RWPE2 (cell line): ENCODE results near the gene TAMALIN.
A peak's percentile ranks its signal among the peaks of the same experiment; 100 is the strongest.

Source experiments
- ATAC-seq: fragments of 200-7000 bp; cut with Tn5 transposase; 3 replicates; pipeline ENCODE4 v1.9.1; 2021; ENCODE audit warnings: low read depth
- DNase-seq: peaks from one replicate; pipeline ENCODE4 v3.0.0-alpha.2; 2020; ENCODE audit warnings: low spot score
- H3K27ac ChIP-seq: fragments of 450-650 bp; 2 replicates; pipeline ENCODE4 v1.5.1; 2017; ENCODE audit warnings: mild to moderate bottlenecking; ENCODE audit not compliant: poor library complexity, severe bottlenecking
- H3K27me3 ChIP-seq: fragments of 250-450 bp; sonication (Bioruptor Pico); 2 replicates; pipeline ENCODE4 v1.5.1; 2021; ENCODE audit warnings: mild to moderate bottlenecking, moderate library complexity; ENCODE audit not compliant: insufficient read depth, poor library complexity, severe bottlenecking
- H3K36me3 ChIP-seq: fragments of 250-450 bp; sonication (Bioruptor Pico); 2 replicates; pipeline ENCODE4 v1.5.1; 2020; ENCODE audit warnings: low read depth, mild to moderate bottlenecking, moderate library complexity
- H3K4me1 ChIP-seq: fragments of 250-450 bp; sonication (Bioruptor Pico); 2 replicates; pipeline ENCODE4 v1.5.1; 2021; ENCODE audit warnings: mild to moderate bottlenecking, moderate library complexity; ENCODE audit not compliant: insufficient read depth, poor library complexity, severe bottlenecking
- H3K4me3 ChIP-seq: fragments of 250-450 bp; sonication (Bioruptor Pico); 2 replicates; pipeline ENCODE4 v1.5.1; 2021; ENCODE audit warnings: mild to moderate bottlenecking, moderate library complexity; ENCODE audit not compliant: severe bottlenecking
- H3K9me3 ChIP-seq: fragments of 250-450 bp; sonication (Bioruptor Pico); 2 replicates; pipeline ENCODE4 v1.5.1; 2021; ENCODE audit warnings: mild to moderate bottlenecking, moderate library complexity; ENCODE audit not compliant: severe bottlenecking
- CTCF ChIP-seq: fragments of 450-650 bp; IDR thresholded peaks from one replicate; pipeline ENCODE4 v1.5.1; 2017; ENCODE audit warnings: mild to moderate bottlenecking, moderate library complexity; ENCODE audit not compliant: poor library complexity, severe bottlenecking

The TAMALIN gene

GRCh38 chr12:52003591-52003990 lies 3.2 kb upstream of the TAMALIN start:
- H3K36me3 ChIP-seq, result no peaks in the 10 kb centered on the region
- no peak overlapping the region for H3K4me3 ChIP-seq
- no peaks in the 10 kb centered on the region for H3K9me3 ChIP-seq
- no peak for TF ChIP-seq CTCF
- no peaks in the 10 kb centered on the region for H3K4me1 ChIP-seq
- no peak for DNase-seq
- peaks cover 28% of the 10 kb centered on the region for H3K27me3 ChIP-seq
- H3K27ac ChIP-seq, result no peak overlapping the region
- ATAC-seq, result no peak

DNA sequence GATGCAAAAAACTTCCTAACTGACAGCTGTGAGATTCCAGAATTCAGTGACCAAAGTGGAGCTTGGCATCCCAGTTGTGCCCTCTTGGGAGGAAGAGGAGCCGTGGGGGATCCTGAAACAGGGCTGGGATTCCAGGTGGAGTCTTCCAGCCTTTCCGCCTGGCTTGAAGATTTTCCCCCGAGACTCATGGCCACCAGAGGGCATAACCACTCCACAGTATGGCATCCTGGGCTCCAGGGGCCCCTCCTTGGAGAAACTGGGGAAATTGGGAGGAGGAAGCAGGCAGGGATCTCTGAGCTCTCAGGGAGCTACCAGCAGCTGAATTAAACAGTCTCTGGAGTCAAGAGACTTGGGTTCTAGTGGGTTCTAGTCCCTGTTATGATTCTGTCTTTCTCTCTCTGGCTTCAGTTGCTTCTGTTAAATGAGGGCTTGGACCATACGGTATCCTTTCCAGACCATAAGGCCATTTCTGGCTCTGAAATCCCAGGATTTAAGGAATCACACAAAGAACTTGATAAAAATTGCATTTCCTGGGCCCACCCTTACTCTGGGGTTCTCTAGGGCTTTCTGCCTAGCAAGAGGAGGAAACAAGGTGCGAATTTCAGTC lies 2.6 kb upstream of the TAMALIN start:
- ATAC-seq (peak; percentile 55), DNase-seq (no peak)

DNA sequence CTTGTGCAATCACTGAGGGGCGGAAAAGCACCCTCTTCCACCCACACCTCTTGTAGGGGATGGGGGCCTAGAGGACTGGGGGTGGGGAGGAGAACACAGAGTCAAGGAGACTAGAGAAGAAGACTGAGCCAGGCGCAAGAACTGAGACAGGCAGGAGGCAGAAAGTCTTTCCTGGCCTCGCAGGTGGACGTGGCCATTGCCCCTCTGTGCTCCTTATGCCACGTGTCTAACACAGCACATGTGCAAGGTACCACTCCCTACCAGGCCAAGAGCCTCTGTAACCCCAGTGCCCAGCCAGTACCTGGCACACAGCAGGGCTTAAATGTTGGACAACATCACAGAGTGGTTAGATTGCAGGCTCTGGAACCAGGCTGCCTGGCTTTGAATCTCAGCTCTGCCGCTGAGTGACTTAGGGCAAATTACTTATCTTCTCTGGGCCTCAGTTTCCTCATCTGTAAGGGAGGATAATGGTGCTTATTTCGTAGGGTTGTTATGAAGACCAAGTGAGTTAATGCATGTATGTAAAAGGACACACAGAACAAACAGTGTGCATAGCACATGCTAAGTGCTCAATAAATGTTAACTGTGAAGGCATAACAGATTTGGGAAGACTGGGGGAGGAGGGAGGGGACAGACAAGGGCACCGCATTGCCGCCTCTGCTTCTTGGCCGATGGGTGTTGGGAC lies 1.4 kb upstream of the TAMALIN start:
- Histone ChIP-seq H3K27ac (no peak overlapping the region), H3K36me3 (no peaks in the 10 kb centered on the region), H3K4me3 (no peak overlapping the region), H3K9me3 (no peaks in the 10 kb centered on the region), H3K4me1 (no peaks in the 10 kb centered on the region), H3K27me3 (peaks cover 28% of the 10 kb centered on the region)
- ATAC-seq, result no peak
- no peak for TF ChIP-seq CTCF
- no peak for DNase-seq

More for the DNA sequence above, 2.6 kb upstream of the TAMALIN start:
- H3K9me3 ChIP-seq, result no peaks in the 10 kb centered on the region
- H3K27ac ChIP-seq, result no peak overlapping the region
- no peak overlapping the region for H3K4me3 ChIP-seq
- H3K4me1 ChIP-seq, result no peaks in the 10 kb centered on the region
- peak; percentile 71 for TF ChIP-seq CTCF
- peaks cover 28% of the 10 kb centered on the region for H3K27me3 ChIP-seq
- no peaks in the 10 kb centered on the region for H3K36me3 ChIP-seq

DNA sequence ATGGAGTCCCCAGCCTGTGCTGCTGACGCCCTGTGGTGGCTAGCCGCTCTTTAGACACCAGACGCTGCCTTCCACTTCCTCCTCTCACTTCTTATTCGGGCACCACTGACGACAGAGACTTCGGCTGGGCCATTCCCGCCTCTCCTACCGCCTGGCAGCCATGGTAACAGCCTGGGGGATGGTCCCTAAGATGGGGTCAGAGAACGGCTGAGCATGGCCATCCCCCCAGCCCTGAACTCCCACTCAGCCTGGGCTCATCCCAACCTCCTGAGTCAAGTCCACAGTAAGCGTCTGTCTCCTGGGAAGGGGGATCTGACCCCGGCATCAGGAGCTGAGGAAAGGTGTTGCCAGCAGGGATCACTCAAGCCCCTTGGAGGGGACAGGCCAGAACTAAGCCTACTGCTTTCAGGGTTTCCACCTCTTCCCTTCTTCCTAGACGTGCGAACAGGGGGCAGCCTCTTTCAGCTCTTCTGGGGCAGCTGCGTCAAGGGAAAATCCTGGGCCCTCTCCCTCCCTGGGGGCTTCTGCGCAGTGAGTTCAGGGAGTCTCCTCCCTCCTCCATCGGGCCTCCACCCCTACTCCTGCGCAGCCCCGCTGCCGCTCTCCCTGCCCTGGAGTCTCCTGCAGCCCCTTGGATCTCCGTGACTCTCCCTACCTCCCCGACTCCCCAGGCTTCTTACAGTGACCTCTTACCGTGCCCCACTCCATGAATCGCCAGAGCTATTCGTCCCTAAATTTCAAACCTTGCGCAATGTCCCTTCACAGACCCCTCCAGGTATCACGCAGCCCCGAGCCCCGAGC lies 643 bp upstream of the TAMALIN start:
- no peak for ATAC-seq
- no peak for TF ChIP-seq CTCF
- DNase-seq, result no peak
- Histone ChIP-seq H3K4me1 (no peaks in the 10 kb centered on the region), H3K4me3 (peak overlapping the region; percentile 30), H3K27ac (no peak overlapping the region), H3K27me3 (peaks cover 28% of the 10 kb centered on the region), H3K9me3 (no peaks in the 10 kb centered on the region), H3K36me3 (no peaks in the 10 kb centered on the region)
